Activated T-helper 1 cell treated with anti-CD3 and anti-CD28 coated beads, Interleukin-12 subunit alpha, Interleukin-12 subunit beta, Interleukin-2, Interleukin-4 antibody, amounts not matched to agents 30 ng/mL and 10 ng/mL and 1 ng/mL, durations not matched to agents 14 hours and 24 hours and 36 hours (primary cell): ENCODE measurements around the gene DEFB113. TPM values are rescaled to one million over a fixed set of nuclear protein-coding genes. Genes with fewer than 3 reads are reported as not detected.
"Not testable (repeated sequence)": the region's sequence is repeated elsewhere in the genome, so short reads cannot be mapped to it uniquely, and the experiment has no call there.

ENCODE experiments used
- DNase-seq: peaks from one replicate; pipeline ENCODE4 v3.0.0; 2021; ENCODE audit warnings: low spot score
- H3K27ac Mint-ChIP-seq: one replicate; pipeline ENCODE4 v1.8.0; 2021; ENCODE audit warnings: mild to moderate bottlenecking, mixed read lengths
- H3K27me3 Mint-ChIP-seq: one replicate; pipeline ENCODE4 v1.8.0; 2022; ENCODE audit warnings: mild to moderate bottlenecking, moderate library complexity, mixed read lengths; ENCODE audit not compliant: insufficient read depth
- H3K36me3 Mint-ChIP-seq: one replicate; pipeline ENCODE4 v1.8.0; 2021; ENCODE audit warnings: low read depth, mixed read lengths
- H3K4me1 Mint-ChIP-seq: one replicate; pipeline ENCODE4 v1.8.0; 2021; ENCODE audit warnings: low read depth, mixed read lengths
- H3K4me3 Mint-ChIP-seq: one replicate; pipeline ENCODE4 v1.8.0; 2021; ENCODE audit warnings: mild to moderate bottlenecking, moderate library complexity, mixed read lengths
- H3K9me3 Mint-ChIP-seq: one replicate; pipeline ENCODE4 v1.8.0; 2021; ENCODE audit warnings: mixed read lengths
- intact Hi-C: fragments of 100-400 bp; cut with micrococcal nuclease; formaldehyde crosslinking; loops from one replicate; pipeline ENCODE4 v1.15.1; 2024
- total RNA-seq: library from RNA; stranded (reverse); gene quantifications from 2 replicates; pipeline ENCODE4 v1.2.3, GENCODE V29; 2022

Gene DEFB113
- total RNA-seq, 1 donor from 2014 or later: not detected

DNA sequence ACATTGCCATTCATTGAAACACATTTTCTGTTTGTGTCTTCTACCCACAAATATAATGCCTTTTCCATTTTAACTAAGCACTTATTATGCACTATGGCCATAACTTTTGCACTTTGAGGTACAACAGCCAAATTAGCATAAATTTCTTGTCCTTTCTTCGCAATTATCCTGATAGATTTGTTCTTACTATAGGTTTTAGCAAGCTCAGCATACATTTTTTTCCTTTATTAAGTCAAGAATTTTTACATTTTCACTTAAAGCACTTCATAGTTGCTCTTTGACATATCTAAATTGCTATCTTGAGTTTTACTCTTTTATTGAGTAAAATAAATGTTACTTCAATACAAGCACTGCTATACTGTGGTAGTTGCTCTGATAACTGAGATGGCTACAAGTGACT lies 11.2 kb downstream of the DEFB113 start:
- Mint-ChIP-seq H3K4me3 (no peak overlapping the region), H3K4me1 (no peaks in the 10 kb centered on the region), H3K36me3 (no peaks in the 10 kb centered on the region), H3K9me3 (no peaks in the 10 kb centered on the region), H3K27ac (no peak overlapping the region), H3K27me3 (no peaks in the 10 kb centered on the region)
- DNase-seq: no peak
- intact Hi-C loops: no loop called here

DNA sequence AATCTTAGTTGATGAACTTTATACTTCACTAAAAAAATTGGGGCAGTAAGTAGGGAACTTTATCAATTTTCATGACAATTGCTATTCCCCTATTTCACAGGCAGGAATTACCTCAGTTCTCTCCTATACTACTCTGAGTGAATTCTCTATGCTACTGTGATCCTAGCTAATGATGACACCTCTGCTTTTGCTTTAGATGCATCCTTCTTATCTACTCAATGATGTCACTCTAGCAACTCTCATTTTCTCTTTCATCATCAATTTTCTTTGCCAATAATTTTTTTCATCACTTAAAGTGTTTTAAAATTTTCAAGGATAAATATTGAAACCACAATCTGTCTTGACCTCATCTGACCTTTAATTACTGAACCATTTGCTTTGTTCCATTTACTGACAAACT lies 13.6 kb downstream of the DEFB113 start:
- no peaks in the 10 kb centered on the region for H3K4me1 Mint-ChIP-seq
- no peaks in the 10 kb centered on the region for H3K36me3 Mint-ChIP-seq
- no peaks in the 10 kb centered on the region for H3K27me3 Mint-ChIP-seq
- intact Hi-C loops: no loop called here
- H3K9me3 Mint-ChIP-seq: no peaks in the 10 kb centered on the region
- no peak for DNase-seq
- H3K4me3 Mint-ChIP-seq: no peak overlapping the region
- H3K27ac Mint-ChIP-seq: peak overlapping the region; percentile 5

DNA sequence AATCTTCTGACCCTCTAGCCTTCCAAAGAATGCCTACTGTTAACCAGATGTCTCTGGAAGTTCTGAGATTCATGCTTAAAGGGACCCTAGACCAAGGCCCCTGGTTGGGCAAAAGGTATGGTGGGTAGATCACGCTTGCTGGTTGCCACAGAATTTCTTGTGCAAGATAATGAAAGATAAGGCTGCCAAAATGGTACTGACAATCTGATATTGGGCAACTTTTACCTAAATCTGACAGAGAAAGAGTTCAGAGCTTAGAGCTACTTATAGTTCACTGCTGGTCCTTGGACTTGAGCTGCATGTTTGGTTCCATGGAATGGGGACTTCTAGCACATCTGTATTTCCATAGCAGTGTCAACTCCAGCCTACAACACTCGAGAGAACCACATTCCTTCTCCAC lies 17.5 kb downstream of the DEFB113 start:
- Mint-ChIP-seq H3K4me1 (no peaks in the 10 kb centered on the region), H3K27ac (no peak overlapping the region), H3K9me3 (no peaks in the 10 kb centered on the region), H3K36me3 (no peaks in the 10 kb centered on the region), H3K27me3 (no peaks in the 10 kb centered on the region), H3K4me3 (no peak overlapping the region)
- no peak for DNase-seq
- intact Hi-C loops: no loop called here

DNA sequence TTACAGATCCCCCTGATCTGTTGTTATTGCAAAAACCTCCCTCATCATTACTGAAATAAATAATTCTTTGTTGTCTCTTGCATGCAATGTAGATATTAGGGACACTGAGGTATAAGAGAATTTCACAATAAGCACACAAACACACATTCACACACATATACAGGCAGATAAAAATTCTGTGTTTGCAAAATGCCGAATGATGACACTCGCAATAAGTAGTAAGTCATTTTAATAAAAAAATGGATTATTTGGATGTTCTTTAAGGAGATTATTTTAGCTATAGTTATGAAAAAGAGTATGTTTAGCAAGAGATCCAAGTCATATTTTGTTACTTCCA lies 19.0 kb downstream of the DEFB113 start:
- Mint-ChIP-seq H3K36me3 (no peaks in the 10 kb centered on the region), H3K27ac (no peak overlapping the region), H3K4me3 (no peak overlapping the region), H3K9me3 (no peaks in the 10 kb centered on the region), H3K27me3 (no peaks in the 10 kb centered on the region), H3K4me1 (no peaks in the 10 kb centered on the region)
- intact Hi-C loops: no loop called here
- DNase-seq: no peak

DNA sequence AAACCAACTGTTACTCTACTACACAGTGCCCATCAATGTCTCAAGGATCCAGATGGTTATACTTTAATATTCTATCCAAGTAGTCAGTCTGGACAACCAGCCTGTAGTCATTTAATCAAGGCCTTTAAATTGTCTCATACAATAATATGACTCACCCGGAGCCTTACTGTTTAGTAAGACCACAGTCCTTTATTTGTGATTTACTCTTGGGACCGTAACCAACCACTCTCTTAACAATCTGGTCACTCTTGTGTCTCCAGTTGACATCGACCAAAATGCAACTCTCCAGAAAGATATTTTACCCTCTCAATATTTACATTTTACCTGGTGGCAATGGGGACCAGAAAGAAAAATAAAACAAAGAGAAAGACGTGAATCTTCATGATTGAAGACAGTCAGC lies 20.4 kb downstream of the DEFB113 start:
- Mint-ChIP-seq H3K9me3 (peaks cover 2% of the 10 kb centered on the region), H3K27me3 (no peaks in the 10 kb centered on the region), H3K4me3 (no peak overlapping the region), H3K36me3 (no peaks in the 10 kb centered on the region), H3K27ac (no peak overlapping the region), H3K4me1 (no peaks in the 10 kb centered on the region)
- intact Hi-C loops: no loop called here
- DNase-seq: no peak

DNA sequence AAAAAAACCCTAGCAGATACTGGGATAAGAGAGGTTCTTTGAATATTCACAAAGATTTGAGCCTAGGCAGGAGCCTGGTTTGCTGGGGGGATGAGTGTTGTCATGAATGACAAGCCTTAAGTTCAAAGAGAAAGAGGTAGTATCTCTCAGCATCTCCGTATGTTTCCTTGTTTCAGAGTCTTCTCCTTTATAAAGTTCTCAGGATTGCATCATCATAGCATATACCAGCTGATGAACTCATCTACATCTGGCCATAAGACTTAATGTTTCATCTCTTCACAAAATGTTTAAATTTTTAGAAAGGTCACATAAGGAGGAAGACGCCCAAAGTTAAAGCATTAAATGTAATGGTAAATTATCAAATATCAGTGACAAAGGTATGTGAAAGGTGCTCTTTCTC lies 22.6 kb downstream of the DEFB113 start:
- Mint-ChIP-seq H3K36me3 (no peaks in the 10 kb centered on the region), H3K27me3 (no peaks in the 10 kb centered on the region), H3K4me1 (no peaks in the 10 kb centered on the region), H3K9me3 (peaks cover 7% of the 10 kb centered on the region), H3K27ac (no peak overlapping the region), H3K4me3 (no peak overlapping the region)
- DNase-seq: no peak
- intact Hi-C loops: no loop called here

DNA sequence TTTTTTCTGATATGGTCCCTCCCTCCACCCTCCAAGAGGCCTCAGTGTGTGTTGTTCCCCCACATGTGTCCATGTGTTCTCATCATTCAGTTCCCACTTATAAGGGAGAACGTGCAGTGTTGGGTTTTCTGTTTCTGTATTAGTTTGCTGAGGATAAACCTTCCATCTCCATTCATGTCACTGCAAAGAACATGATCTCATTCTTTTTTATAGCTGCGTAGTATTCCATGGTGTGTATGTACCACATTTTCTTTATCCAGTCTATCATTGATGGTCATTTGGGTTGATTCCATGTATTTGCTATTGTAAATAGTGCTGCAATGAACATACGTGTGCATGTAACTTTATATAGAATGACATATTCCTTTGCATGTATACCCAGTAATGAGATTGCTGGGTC lies 25.4 kb downstream of the DEFB113 start:
- H3K4me3 Mint-ChIP-seq, intact Hi-C loops, H3K36me3 Mint-ChIP-seq, H3K4me1 Mint-ChIP-seq, H3K9me3 Mint-ChIP-seq, DNase-seq, H3K27ac Mint-ChIP-seq, H3K27me3 Mint-ChIP-seq: not testable (repeated sequence)

DNA sequence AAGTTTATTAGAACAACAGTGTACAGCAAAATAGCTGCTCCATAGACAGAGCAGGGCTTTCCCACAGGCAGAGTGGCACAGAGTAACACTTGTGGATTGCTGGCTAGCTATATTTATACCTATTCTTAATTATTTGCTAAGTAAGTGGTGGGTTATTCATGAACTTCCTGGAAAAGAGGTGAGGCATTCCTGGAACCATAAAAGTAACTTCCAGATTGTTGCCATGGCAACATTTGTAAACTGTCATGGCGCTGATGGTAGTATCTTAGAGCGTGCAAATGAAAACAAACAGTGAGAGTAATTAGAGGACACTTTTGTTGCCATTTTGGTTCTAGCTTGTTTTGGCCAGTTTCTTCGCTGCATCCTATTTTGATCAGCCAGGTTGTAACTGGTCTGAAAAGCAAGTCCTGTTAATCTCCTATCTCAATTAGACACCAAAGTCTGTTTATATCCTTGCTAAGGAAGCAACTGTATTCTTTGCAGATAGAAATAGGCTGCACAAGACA lies 29.4 kb downstream of the DEFB113 start:
- Mint-ChIP-seq H3K9me3 (peaks cover 7% of the 10 kb centered on the region), H3K4me1 (no peaks in the 10 kb centered on the region), H3K4me3 (no peak overlapping the region), H3K27ac (no peak overlapping the region), H3K27me3 (no peaks in the 10 kb centered on the region), H3K36me3 (no peaks in the 10 kb centered on the region)
- intact Hi-C loops: no loop called here
- DNase-seq: no peak

DNA sequence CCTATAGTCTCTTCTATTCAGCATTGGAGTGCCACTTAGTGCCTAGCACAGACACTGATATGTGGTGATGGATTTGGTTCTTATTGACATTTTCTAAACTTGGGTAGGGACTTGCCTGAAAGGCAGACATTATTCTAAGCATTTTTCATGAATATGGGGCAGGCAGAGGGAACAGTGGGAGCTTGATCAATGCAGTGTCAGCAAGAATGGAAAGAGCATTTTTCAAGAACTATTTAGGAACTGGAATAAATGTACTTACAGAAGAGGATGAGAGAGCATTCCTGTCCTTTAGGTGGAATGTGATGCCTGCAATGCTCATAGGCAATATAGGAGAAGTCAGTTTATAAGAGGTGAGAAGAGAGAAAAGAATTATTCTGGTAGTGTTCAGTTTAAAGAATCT lies 31.6 kb downstream of the DEFB113 start:
- Mint-ChIP-seq H3K27ac (no peak overlapping the region), H3K9me3 (no peaks in the 10 kb centered on the region), H3K4me1 (no peaks in the 10 kb centered on the region), H3K4me3 (no peak overlapping the region), H3K36me3 (no peaks in the 10 kb centered on the region), H3K27me3 (no peaks in the 10 kb centered on the region)
- no peak for DNase-seq
- intact Hi-C loops: no loop called here

DNA sequence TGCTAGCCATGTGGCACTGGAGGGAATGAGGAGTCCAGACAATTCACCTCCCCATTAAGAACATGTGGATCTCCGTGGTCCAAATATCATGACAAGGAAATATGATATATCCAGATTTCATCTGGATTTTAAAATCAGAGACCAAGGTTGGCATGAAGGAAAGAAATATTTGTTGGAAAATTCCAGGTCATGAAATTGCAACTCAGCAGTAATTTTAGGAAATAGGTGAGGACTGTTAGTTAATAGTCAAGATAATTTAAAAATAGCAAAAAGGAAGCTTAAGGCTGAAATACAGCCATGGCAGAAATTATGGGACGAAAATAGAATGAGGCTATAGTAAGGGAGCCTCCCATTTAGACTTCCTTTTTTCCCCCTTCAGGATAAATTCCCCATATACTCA lies 32.4 kb downstream of the DEFB113 start:
- Mint-ChIP-seq H3K9me3 (no peaks in the 10 kb centered on the region), H3K27me3 (no peaks in the 10 kb centered on the region), H3K27ac (no peak overlapping the region), H3K36me3 (no peaks in the 10 kb centered on the region), H3K4me1 (no peaks in the 10 kb centered on the region), H3K4me3 (no peak overlapping the region)
- intact Hi-C loops: no loop called here
- DNase-seq: no peak

DNA sequence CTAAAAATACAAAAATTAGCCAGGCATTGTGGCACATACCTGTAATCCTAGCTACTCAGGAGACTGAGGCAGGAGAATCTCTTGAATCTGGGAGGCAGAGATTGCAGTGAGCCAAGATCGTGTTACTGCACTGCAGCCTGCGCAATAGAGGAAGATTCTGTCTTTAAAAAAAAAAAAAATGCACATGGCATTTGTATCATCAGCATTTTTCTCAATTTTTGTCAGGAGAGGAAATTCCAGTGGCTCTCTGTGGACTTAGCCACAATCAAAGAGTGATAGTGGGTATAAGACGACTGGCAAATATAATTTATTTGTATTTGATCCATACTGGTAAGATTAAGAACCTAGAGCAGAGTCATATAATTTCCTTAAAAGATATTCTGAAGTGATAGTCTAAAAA lies 34.0 kb downstream of the DEFB113 start:
- no peaks in the 10 kb centered on the region for H3K27me3 Mint-ChIP-seq
- no peaks in the 10 kb centered on the region for H3K36me3 Mint-ChIP-seq
- H3K27ac Mint-ChIP-seq: no peak overlapping the region
- no peaks in the 10 kb centered on the region for H3K9me3 Mint-ChIP-seq
- H3K4me1 Mint-ChIP-seq: no peaks in the 10 kb centered on the region
- DNase-seq: no peak
- no peak overlapping the region for H3K4me3 Mint-ChIP-seq
- intact Hi-C loops: no loop called here

DNA sequence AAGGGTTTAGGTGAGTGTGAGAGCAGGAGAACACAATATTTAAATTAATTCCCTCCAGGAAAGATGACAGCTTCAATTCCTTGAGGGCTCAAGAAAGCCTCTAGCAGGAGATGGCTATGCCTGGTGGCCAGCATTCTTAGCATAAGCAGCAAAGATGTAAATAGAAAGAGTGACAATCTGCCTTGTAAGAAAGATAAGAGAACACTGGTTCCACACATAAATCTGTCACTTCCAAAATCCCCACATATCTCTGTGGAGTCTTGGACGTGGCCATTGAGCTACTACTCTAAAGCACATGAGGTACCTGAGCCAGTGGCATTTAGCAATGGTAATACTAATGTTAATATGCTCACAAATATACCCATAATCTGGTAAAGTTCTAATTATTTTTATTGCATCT lies 34.7 kb downstream of the DEFB113 start:
- Mint-ChIP-seq H3K27ac (no peak overlapping the region), H3K4me3 (no peak overlapping the region), H3K36me3 (no peaks in the 10 kb centered on the region), H3K27me3 (no peaks in the 10 kb centered on the region), H3K4me1 (no peaks in the 10 kb centered on the region), H3K9me3 (no peaks in the 10 kb centered on the region)
- intact Hi-C loops: no loop called here
- DNase-seq: no peak

DNA sequence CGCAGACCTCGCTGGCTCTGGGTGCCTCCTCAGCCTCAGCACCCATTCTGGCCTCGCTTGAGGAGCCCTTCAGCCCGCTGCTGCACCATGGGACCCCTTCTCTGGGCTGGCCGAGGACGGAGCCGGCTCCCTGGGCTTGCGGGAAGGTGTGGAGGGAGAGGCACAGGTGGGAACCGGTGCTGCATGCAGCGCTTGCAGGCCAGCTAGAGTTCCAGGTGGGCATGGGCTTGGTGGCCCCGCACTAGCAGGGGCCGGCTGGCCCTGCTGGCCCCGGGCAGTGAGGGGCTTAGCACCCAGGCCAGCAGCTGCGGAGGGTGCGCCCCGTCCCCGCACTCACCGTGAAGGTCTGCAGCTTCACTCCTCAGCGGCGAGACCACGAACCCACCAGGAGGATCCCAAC lies 35.9 kb downstream of the DEFB113 start:
- Mint-ChIP-seq H3K4me3 (no peak overlapping the region), H3K36me3 (no peaks in the 10 kb centered on the region), H3K9me3 (no peaks in the 10 kb centered on the region), H3K27ac (no peak overlapping the region), H3K27me3 (no peaks in the 10 kb centered on the region), H3K4me1 (no peaks in the 10 kb centered on the region)
- no peak for DNase-seq
- intact Hi-C loops: no loop called here

DNA sequence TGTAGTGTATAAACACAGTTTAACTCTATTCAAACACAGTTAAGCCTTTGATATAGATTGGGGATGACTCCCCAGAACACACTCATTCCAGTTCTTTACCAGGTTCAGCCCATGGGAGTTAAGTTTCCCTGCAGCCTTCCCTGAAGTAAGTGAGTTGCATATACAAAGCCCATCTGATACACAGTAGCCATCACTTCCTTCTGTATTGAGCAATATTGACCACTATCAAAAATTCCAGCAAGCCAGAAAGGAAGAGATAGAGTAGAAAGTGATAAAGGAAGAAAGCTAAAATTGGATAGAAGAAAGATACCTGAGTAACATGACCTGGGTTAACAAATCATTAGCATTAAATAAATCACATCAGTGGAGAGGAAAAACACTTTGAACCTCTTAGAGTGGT lies 40.1 kb downstream of the DEFB113 start:
- no peak overlapping the region for H3K4me3 Mint-ChIP-seq

More for the DNA sequence above, 40.1 kb downstream of the DEFB113 start:
- Mint-ChIP-seq H3K36me3 (no peaks in the 10 kb centered on the region), H3K27ac (no peak overlapping the region), H3K27me3 (no peaks in the 10 kb centered on the region), H3K4me1 (no peaks in the 10 kb centered on the region), H3K9me3 (no peaks in the 10 kb centered on the region)
- intact Hi-C loops: no loop called here
- no peak for DNase-seq
